Gastroesophageal sphincter (tissue), 3 donors: ENCODE measurements around the gene HOXC12.

ENCODE experiments used
- POLR2AphosphoS5 ChIP-seq: sonication (generic); formaldehyde crosslinking; IDR thresholded peaks from one replicate; pipeline ENCODE4 v1.6.1; 2017; ENCODE audit warnings: antibody characterized with exemption
- TF ChIP-seq, protein P1 (sequence below), 4 experiments: fragments of 200-600 bp in 2 of 4; fragments of 450-650 bp in 2 of 4; sonication (generic) in 1 of 4; IDR thresholded peaks; one replicate each; pipeline ENCODE4 v1.5.1; 2017 to 2019; ENCODE audit warnings: antibody characterized with exemption in 4 of 4, mild to moderate bottlenecking in 2 of 4, moderate library complexity in 2 of 4

DNA sequence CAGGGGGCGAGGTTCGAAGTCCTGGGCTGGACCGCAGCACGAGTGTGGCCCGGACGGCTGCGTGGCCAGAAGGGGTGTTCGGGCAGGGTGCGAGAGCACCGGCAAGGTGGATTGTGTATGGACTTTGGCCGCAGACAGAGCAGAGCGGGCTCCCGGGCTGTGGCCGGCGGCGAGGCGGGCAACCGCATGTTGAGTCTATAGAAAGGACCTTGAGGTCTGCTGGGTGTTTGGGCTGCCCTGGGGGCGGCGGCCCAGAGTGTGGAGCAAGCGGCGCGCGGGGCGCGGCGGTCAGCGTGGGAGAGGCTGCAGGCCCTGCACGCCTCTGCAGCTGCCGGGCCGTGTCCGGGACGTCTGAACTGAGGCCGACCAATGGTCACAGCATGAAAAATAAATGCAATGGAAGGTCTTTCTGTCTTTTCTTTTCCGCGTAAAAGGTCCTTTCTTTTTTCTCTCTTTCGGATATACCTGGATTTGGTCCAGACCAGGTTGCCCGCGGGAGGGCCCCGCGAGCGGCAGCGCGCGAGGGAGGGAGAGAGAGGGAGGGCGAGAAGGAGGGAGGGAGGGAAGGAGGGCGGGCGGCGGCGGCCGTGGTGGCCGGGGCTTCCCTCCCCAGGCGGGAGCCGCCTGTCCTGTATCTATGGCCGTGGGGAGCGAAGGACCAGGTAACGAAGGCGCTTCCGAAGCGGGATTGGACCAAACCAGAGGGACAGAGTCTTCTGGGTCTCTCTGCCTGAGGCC lies 39.7 kb downstream of the HOXC12 start:
- TF ChIP-seq, protein P1, sequence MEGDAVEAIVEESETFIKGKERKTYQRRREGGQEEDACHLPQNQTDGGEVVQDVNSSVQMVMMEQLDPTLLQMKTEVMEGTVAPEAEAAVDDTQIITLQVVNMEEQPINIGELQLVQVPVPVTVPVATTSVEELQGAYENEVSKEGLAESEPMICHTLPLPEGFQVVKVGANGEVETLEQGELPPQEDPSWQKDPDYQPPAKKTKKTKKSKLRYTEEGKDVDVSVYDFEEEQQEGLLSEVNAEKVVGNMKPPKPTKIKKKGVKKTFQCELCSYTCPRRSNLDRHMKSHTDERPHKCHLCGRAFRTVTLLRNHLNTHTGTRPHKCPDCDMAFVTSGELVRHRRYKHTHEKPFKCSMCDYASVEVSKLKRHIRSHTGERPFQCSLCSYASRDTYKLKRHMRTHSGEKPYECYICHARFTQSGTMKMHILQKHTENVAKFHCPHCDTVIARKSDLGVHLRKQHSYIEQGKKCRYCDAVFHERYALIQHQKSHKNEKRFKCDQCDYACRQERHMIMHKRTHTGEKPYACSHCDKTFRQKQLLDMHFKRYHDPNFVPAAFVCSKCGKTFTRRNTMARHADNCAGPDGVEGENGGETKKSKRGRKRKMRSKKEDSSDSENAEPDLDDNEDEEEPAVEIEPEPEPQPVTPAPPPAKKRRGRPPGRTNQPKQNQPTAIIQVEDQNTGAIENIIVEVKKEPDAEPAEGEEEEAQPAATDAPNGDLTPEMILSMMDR (IDR thresholded peaks at IDR 0.05) = no peak
- no peak for TF ChIP-seq POLR2AphosphoS5
